Astrocyte of the spinal cord (primary cell): ENCODE results near the gene MRPS11.
"Not testable (repeated sequence)": the region's sequence is repeated elsewhere in the genome, so short reads cannot be mapped to it uniquely, and the experiment has no call there.

Experiments used
- DNase-seq: peaks from one replicate; pipeline ENCODE4 v3.0.0; 2011; ENCODE audit warnings: low read depth, low spot score
- H3K4me3 ChIP-seq: 2 replicates; pipeline ENCODE4 v1.5.1; 2011; ENCODE audit warnings: low read depth, mild to moderate bottlenecking, low read length, moderate library complexity
- CTCF ChIP-seq: IDR thresholded peaks from 2 replicates; pipeline ENCODE4 v1.5.1; 2012; ENCODE audit warnings: low read depth, mild to moderate bottlenecking, low read length, inconsistent platforms
- in situ Hi-C: cut with HindIII; loops from 2 replicates; pipeline ENCODE4 v1.10.0; 2017; ENCODE audit warnings: low sequenced_read_pairs

MRPS11 gene

GRCh38 chr15:88430051-88430450, 37.5 kb upstream of the MRPS11 start:
- DNase-seq = no peak
- TF ChIP-seq CTCF = no peak
- in situ Hi-C loops = no loop called here
- no peak overlapping the region for H3K4me3 ChIP-seq

DNA sequence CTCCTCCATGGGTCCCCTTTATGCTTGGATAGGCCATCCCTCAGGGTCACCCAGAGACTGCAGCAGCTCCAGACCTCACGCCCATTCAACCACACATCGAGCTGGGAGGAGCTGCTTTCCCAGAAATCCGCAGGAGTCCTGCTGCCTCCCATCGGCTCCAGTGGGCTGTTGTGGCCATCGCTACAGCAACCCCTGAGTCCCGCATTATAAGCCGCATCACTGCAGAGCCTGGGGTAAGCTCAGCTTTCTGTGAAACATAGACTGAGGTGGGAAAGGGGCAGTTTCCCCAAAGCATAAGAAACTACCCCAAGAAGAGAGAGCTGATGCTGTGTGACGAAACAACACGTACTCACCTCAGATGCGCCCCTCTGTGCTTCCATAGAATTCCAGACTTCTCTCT, 36.1 kb upstream of the MRPS11 start:
- no peak overlapping the region for H3K4me3 ChIP-seq
- TF ChIP-seq CTCF = no peak
- no peak for DNase-seq
- in situ Hi-C loops = no loop called here

GRCh38 chr15:88433046-88433685, 34.3 kb upstream of the MRPS11 start:
- no peak for DNase-seq
- TF ChIP-seq CTCF = no peak
- no peak overlapping the region for H3K4me3 ChIP-seq
- in situ Hi-C loops = no loop called here

DNA sequence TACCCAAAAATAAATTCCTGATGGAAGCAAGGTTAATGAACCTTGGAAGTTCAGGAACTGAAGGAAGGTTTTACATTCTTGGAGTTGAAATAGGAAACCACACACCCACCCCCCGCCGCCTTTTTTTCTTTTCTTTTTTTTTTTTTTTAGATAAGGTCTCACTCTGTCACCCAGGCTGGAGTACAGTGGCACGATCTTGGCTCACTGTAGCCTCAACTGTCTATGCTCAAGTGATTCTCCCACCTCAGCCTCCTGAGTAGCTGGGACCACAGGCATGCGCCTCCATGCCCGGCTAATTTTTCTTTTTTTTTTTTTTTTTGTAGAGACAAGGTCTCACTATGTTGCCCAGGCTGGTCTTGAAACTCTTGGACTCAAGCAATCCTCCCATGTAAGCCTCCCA, 33.4 kb upstream of the MRPS11 start:
- DNase-seq, H3K4me3 ChIP-seq, in situ Hi-C loops: not testable (repeated sequence)

- in situ Hi-C loops = no loop called here
- TF ChIP-seq CTCF = no peak
- DNase-seq = no peak
- H3K4me3 ChIP-seq = no peak overlapping the region
These were observed 29.3 kb upstream of the MRPS11 start for GRCh38 chr15:88438181-88438580.

DNA sequence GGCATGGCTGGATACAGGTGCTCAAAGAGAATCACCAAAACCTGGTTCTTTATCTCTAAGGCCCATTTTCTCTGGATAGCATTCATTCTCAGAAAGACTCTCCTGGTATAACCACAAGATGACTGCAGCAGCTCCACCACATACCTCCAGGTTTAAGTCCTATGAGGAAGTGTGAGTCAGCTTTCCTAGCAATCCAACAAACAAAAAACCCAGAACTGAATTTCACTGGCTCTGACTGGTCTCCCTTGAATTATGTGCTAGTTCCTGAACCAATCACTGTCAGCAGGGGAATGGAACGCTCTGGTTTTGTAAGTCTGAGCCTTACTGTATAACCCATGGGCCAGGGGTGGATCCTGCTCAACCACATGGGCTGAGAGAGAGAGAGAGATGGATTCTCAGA, 27.5 kb upstream of the MRPS11 start:
- in situ Hi-C loops = no loop called here
- TF ChIP-seq CTCF = no peak
- peak; percentile 71 for DNase-seq

DNA sequence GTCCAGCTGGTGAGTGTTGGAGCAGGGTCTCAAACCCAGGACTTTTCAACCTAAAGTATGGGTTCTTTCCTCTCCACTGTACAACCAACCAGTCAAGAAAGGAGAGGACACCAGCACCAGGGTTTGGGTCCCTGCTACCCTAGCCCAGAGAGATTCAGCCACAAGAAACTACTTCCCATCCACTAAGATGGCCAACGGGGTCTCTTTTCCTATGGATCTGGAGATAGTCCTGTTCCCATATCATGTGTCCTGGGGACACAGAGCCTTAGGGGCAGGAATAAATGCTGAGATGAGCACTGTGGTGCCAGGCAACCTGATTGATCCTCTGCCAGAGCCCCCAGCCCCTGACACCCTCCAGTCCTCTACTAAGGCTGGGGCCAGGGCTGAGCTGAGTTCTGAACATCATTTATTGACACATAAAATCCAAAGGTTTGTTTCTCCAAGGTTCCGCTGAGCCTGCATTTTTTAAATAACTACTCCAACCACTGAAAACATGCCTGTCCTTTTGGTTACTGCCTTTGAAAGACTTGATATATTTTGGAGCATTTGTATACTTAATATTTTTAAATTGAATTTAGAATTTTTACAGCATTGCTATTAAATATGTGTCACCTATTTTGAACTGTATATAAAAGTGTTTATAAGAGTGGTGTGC, 26.3 kb upstream of the MRPS11 start:
- no peak overlapping the region for H3K4me3 ChIP-seq
- no peak for TF ChIP-seq CTCF
- in situ Hi-C loops = no loop called here
- DNase-seq = no peak

More for the DNA sequence above, 27.5 kb upstream of the MRPS11 start:
- no peak overlapping the region for H3K4me3 ChIP-seq
